ENCODE results near the gene PCTP.

Gene PCTP

GRCh38 chr17:55750750-55751657 lies at the start of gene PCTP:
Gene PCTP, plus strand, starts transcription at chr17:55751051. Its CDS starts 53 bp downstream, at chr17:55751104.
- peak; percentile 59 for DNase-seq (ENCODE audit: low read depth)

GRCh38 chr17:55702150-55702549 lies 48.7 kb upstream of the PCTP start:
- no peak for DNase-seq (ENCODE audit: low read depth)

GRCh38 chr17:55704401-55704800 lies 46.5 kb upstream of the PCTP start:
- no peak for DNase-seq (ENCODE audit: low read depth)

- no peak for DNase-seq (ENCODE audit: low read depth)
Observed at GRCh38 chr17:55705847-55706246, 45.0 kb upstream of the PCTP start.

GRCh38 chr17:55706808-55707773 lies 43.8 kb upstream of the PCTP start:
- no peak for DNase-seq (ENCODE audit: low read depth)

- no peak for DNase-seq (ENCODE audit: low read depth)
Observed at GRCh38 chr17:55708175-55708974, 42.5 kb upstream of the PCTP start.

GRCh38 chr17:55709440-55709839 lies 41.4 kb upstream of the PCTP start:
- no peak for DNase-seq (ENCODE audit: low read depth)

GRCh38 chr17:55709984-55710383 lies 40.9 kb upstream of the PCTP start:
- DNase-seq (ENCODE audit: low read depth) = no peak

- DNase-seq (ENCODE audit: low read depth) = no peak
Observed at GRCh38 chr17:55710410-55710809, 40.4 kb upstream of the PCTP start.

GRCh38 chr17:55710829-55711496 lies 39.9 kb upstream of the PCTP start:
- no peak for DNase-seq (ENCODE audit: low read depth)

GRCh38 chr17:55717432-55717831 lies 33.4 kb upstream of the PCTP start:
- DNase-seq (ENCODE audit: low read depth) = no peak

GRCh38 chr17:55717898-55718735 lies 32.7 kb upstream of the PCTP start:
- peak; percentile 37 for DNase-seq (ENCODE audit: low read depth)

- no peak for DNase-seq (ENCODE audit: low read depth)
Observed at GRCh38 chr17:55720919-55721836, 29.7 kb upstream of the PCTP start.

- no peak for DNase-seq (ENCODE audit: low read depth)
Observed at GRCh38 chr17:55722016-55722736, 28.7 kb upstream of the PCTP start.

- DNase-seq (ENCODE audit: low read depth) = no peak
Observed at GRCh38 chr17:55722742-55723487, 27.9 kb upstream of the PCTP start, which contains the start of gene TMEM100. Gene TMEM100, minus strand, starts transcription at chr17:55722864. Its CDS starts 1,794 bp downstream, at chr17:55721070.

- no peak for DNase-seq (ENCODE audit: low read depth)
Observed at GRCh38 chr17:55723488-55723848, 27.4 kb upstream of the PCTP start.

GRCh38 chr17:55726440-55726839 lies 24.4 kb upstream of the PCTP start:
- no peak for DNase-seq (ENCODE audit: low read depth)

- DNase-seq (ENCODE audit: low read depth) = no peak
Observed at GRCh38 chr17:55727275-55727674, 23.6 kb upstream of the PCTP start.
